OCI-LY3 (cell line): Measurements from ENCODE around the gene SULT2A1.

Source experiments
- H2AFZ ChIP-seq: fragments of 200-600, 300-600 bp; shearing (Covaris generic); 2 replicates; pipeline ENCODE4 v1.6.0; 2014; ENCODE audit warnings: antibody characterized with exemption, low read depth, low read length
- H3K27ac ChIP-seq: fragments of 200-600, 300-600 bp; sonication (generic); 2 replicates; pipeline ENCODE4 v1.5.1; 2014; ENCODE audit warnings: mild to moderate bottlenecking, low read length, moderate library complexity, mixed read lengths
- H3K27me3 ChIP-seq: fragments of 200-600, 300-600 bp; sonication (generic); 2 replicates; pipeline ENCODE4 v1.6.1; 2014; ENCODE audit warnings: low read depth, low read length, mixed read lengths
- H3K36me3 ChIP-seq: fragments of 200-600, 300-600 bp; sonication (generic); replicated peaks from 2 replicates; pipeline ENCODE3; 2014; ENCODE audit warnings: low read depth, low read length, mixed read lengths
- H3K4me1 ChIP-seq: fragments of 300-600, 200-600 bp; sonication (generic); 2 replicates; pipeline ENCODE4 v1.6.1; 2014; ENCODE audit warnings: low read length, mixed read lengths
- H3K4me2 ChIP-seq: fragments of 200-600, 300-600 bp; sonication (generic); 2 replicates; pipeline ENCODE4 v1.6.1; 2014; ENCODE audit warnings: low read length, mixed read lengths
- H3K4me3 ChIP-seq: fragments of 300-600, 200-600 bp; sonication (generic); 2 replicates; pipeline ENCODE4 v1.5.1; 2014; ENCODE audit warnings: antibody characterized with exemption, mild to moderate bottlenecking, low read length, moderate library complexity
- H3K79me2 ChIP-seq: fragments of 300-600, 200-600 bp; shearing (Covaris generic); 2 replicates; pipeline ENCODE4 v1.6.1; 2014; ENCODE audit warnings: mild to moderate bottlenecking, low read length, mixed read lengths
- H3K9ac ChIP-seq: fragments of 300-600, 200-600 bp; shearing (Covaris generic); 2 replicates; pipeline ENCODE4 v1.6.0; 2014; ENCODE audit warnings: mild to moderate bottlenecking, low read length, moderate library complexity
- H3K9me3 ChIP-seq: fragments of 200-600, 300-600 bp; shearing (Covaris generic); 2 replicates; pipeline ENCODE4 v1.6.1; 2014; ENCODE audit warnings: low read length, mixed read lengths; ENCODE audit not compliant: insufficient read depth
- H4K20me1 ChIP-seq: fragments of 200-600, 300-600 bp; sonication (generic); 2 replicates; pipeline ENCODE4 v1.6.1; 2016; ENCODE audit warnings: low read length, mixed read lengths; ENCODE audit not compliant: insufficient read depth
- EZH2phosphoT487 ChIP-seq: fragments of 200-600 bp; shearing (Covaris generic); IDR thresholded peaks from 2 replicates; pipeline ENCODE4 v1.6.1; 2018; ENCODE audit warnings: antibody characterized with exemption, mixed run types, low read depth
- TF ChIP-seq, protein P1 (sequence below): fragments of 200-600, 300-600 bp; sonication (generic); IDR thresholded peaks from 2 replicates; pipeline ENCODE4 v1.5.1; 2014; ENCODE audit warnings: antibody characterized with exemption, low read length, low read depth

SULT2A1 gene

DNA sequence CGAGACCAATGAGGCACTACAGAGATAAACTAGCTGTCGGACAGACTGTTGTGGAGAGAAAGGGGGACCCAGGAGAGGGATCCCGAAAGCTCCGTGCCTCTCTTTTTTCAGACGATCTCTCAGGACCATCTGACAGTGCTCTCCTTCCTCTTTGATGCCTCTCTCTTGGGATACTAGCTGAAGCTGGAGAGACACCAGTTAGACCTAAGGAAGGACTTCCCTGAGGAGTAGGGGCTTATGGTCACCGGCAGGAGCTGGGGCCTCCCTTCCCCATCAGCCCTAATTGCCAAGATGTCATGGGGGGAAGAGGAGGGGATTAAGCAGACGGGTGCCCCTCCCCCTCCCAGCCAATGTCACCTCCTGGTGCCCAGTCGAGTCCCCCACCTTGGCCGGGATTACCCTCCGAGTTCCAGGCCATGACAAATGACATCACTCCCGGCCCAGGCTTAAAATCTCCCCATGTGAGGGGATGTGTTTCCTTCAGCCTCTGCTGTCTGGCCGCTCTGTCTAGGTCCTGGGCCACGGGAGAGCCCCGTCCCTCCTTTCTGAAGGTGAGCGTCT lies 64.6 kb downstream of the SULT2A1 start, which contains the start of gene CRX:
Gene CRX, plus strand, starts transcription at position 478 of the 561 bp plus-strand sequence. CDS start 12,507 bp downstream, outside the sequence.
- H3K9me3 ChIP-seq, result no peaks in the 10 kb centered on the region
- no peaks in the 10 kb centered on the region for H3K36me3 ChIP-seq
- no peak within 1 kb of the TSS for H3K27ac ChIP-seq
- no peaks in the 10 kb centered on the region for H4K20me1 ChIP-seq
- H3K4me1 ChIP-seq, result peaks cover 14% of the 10 kb centered on the region
- H3K79me2 ChIP-seq, result no peaks in the 10 kb centered on the region
- H3K4me2 ChIP-seq, result no peak within 1 kb of the TSS
- TF ChIP-seq, protein P1, sequence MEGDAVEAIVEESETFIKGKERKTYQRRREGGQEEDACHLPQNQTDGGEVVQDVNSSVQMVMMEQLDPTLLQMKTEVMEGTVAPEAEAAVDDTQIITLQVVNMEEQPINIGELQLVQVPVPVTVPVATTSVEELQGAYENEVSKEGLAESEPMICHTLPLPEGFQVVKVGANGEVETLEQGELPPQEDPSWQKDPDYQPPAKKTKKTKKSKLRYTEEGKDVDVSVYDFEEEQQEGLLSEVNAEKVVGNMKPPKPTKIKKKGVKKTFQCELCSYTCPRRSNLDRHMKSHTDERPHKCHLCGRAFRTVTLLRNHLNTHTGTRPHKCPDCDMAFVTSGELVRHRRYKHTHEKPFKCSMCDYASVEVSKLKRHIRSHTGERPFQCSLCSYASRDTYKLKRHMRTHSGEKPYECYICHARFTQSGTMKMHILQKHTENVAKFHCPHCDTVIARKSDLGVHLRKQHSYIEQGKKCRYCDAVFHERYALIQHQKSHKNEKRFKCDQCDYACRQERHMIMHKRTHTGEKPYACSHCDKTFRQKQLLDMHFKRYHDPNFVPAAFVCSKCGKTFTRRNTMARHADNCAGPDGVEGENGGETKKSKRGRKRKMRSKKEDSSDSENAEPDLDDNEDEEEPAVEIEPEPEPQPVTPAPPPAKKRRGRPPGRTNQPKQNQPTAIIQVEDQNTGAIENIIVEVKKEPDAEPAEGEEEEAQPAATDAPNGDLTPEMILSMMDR, result no peak
- no peak for TF ChIP-seq EZH2phosphoT487
- H3K9ac ChIP-seq, result no peak within 1 kb of the TSS
- H3K4me3 ChIP-seq, result no peak within 1 kb of the TSS
- H2AFZ ChIP-seq, result no peak within 1 kb of the TSS
- H3K27me3 ChIP-seq, result peaks cover 4% of the 10 kb centered on the region; the same call in 1 of the 2 replicates
